GM12878 (cell line): ENCODE data around the gene MUTYH. TPM values are rescaled to one million over a fixed set of nuclear protein-coding genes. Genes with fewer than 3 reads are reported as not detected.

Experiments
- ATAC-seq: fragments of 200-7000 bp; cut with Tn5 transposase; 3 replicates; pipeline ENCODE4 v1.9.1; 2020; ENCODE audit warnings: mild to moderate bottlenecking, moderate library complexity
- BruUV-seq: library from RNA; stranded (reverse); fragments of 400-500 nt; replicated peaks from 2 replicates; lab custom pipeline; 2021; lab: Mats Ljungman, UMichigan
- CTCF ChIA-PET: fragments of 300-600 bp; sonication (Branson Sonifier 250); formaldehyde crosslinking; extraction: SDS; loops from one replicate; lab custom pipeline; 2021; ENCODE audit warnings: inconsistent platforms; lab: Yijun Ruan, JAX
- POLR2A ChIA-PET: fragments of 350-600 bp; formaldehyde crosslinking; extraction: SDS; loops from one replicate; lab custom pipeline; 2021; ENCODE audit warnings: inconsistent platforms; lab: Charles Lee
- RAD21 ChIA-PET: fragments of 300-600 bp; sonication (Branson Sonifier 250); formaldehyde crosslinking; loops from one replicate; lab custom pipeline; 2023; ENCODE audit warnings: antibody characterized with exemption; ENCODE audit not compliant: unreplicated experiment; lab: Charles Lee
- SMC1A ChIA-PET: fragments of 300-600 bp; sonication (Branson Sonifier 250); formaldehyde crosslinking; loops from one replicate; lab custom pipeline; 2023; ENCODE audit not compliant: unreplicated experiment, uncharacterized antibody; lab: Charles Lee
- DNase-seq: peaks from one replicate; pipeline ENCODE4 v3.0.0-alpha.2; 2011; ENCODE audit warnings: low read depth, low spot score
- FAIRE-seq: peaks from 3 replicates; lab custom pipeline; 2011; peaks lifted over from hg19 to GRCh38; lab: Jason Lieb, UNC
- H2AFZ ChIP-seq: 2 replicates; pipeline ENCODE4 v1.6.0; 2011; ENCODE audit warnings: low read depth, low read length, control low read depth; ENCODE audit not compliant: control insufficient read depth
- H3K27ac ChIP-seq: 2 replicates; pipeline ENCODE4 v1.5.1; 2011; ENCODE audit warnings: control low read depth; ENCODE audit not compliant: control insufficient read depth, insufficient read depth
- H3K27me3 ChIP-seq, 2 experiments: replicated peaks in 1 of 2; 2 replicates each; pipeline versions ENCODE4 v1.6.0 to v1.6.1; 2011; ENCODE audit warnings: low read length in 1 of 2; ENCODE audit not compliant: control insufficient read depth in 2 of 2, insufficient read depth in 2 of 2
- H3K36me3 ChIP-seq, 2 experiments: 2 replicates each; pipeline ENCODE4 v1.5.1; 2011; ENCODE audit warnings: low read length in 1 of 2; ENCODE audit not compliant: control insufficient read depth in 2 of 2, insufficient read depth in 2 of 2
- H3K4me1 ChIP-seq: 2 replicates; pipeline ENCODE4 v1.6.1; 2011; ENCODE audit warnings: mild to moderate bottlenecking, low read length, moderate library complexity, mixed read lengths; ENCODE audit not compliant: control insufficient read depth, insufficient read depth
- H3K4me2 ChIP-seq: 2 replicates; pipeline ENCODE4 v1.6.0; 2011; ENCODE audit warnings: control low read depth; ENCODE audit not compliant: control insufficient read depth, insufficient read depth
- H3K4me3 ChIP-seq: fragments of 200-600 bp; sonication (generic); 2 replicates; pipeline ENCODE4 v1.5.1; 2016
- H3K79me2 ChIP-seq: 2 replicates; pipeline ENCODE4 v1.6.0; 2011; ENCODE audit warnings: low read length; ENCODE audit not compliant: control insufficient read depth, insufficient read depth
- H3K9ac ChIP-seq: 2 replicates; pipeline ENCODE4 v1.8.0; 2011; ENCODE audit warnings: low read length, control low read depth, mixed read lengths; ENCODE audit not compliant: control insufficient read depth, insufficient read depth
- H3K9me3 ChIP-seq: replicated peaks from 3 replicates; pipeline ENCODE4 v1.5.1; 2011; ENCODE audit warnings: mild to moderate bottlenecking, low read length; ENCODE audit not compliant: control insufficient read depth, insufficient read depth
- H4K20me1 ChIP-seq: 2 replicates; pipeline ENCODE4 v1.6.0; 2011; ENCODE audit not compliant: control insufficient read depth, insufficient read depth
- BACH1 ChIP-seq: fragments of 450-650 bp; IDR thresholded peaks from 2 replicates; pipeline ENCODE4 v1.6.1; 2017; ENCODE audit warnings: mild to moderate bottlenecking, borderline replicate concordance
- CHD2 ChIP-seq: IDR thresholded peaks from 2 replicates; pipeline ENCODE4 v1.6.1; 2011; ENCODE audit warnings: low read depth, low read length, improper control_type of control experiment, borderline replicate concordance
- CREM ChIP-seq: IDR thresholded peaks from 2 replicates; pipeline ENCODE4 v1.6.1; 2014; ENCODE audit warnings: antibody characterized with exemption, low read depth
- IKZF2 ChIP-seq, 2 experiments: fragments of 450-650 bp; IDR thresholded peaks; 2 replicates each; pipeline ENCODE4 v1.6.1; 2017; ENCODE audit warnings: mild to moderate bottlenecking in 2 of 2, moderate library complexity in 2 of 2
- JUNB ChIP-seq: IDR thresholded peaks from 2 replicates; pipeline ENCODE4 v1.6.1; 2016; ENCODE audit warnings: antibody characterized with exemption, mild to moderate bottlenecking
- KDM1A ChIP-seq: fragments of 200-600 bp; sonication (generic); IDR thresholded peaks from 2 replicates; pipeline ENCODE4 v1.6.1; 2016; ENCODE audit warnings: borderline replicate concordance
- KLF5 ChIP-seq: fragments of 450-650 bp; IDR thresholded peaks from 2 replicates; pipeline ENCODE4 v1.6.1; 2014; ENCODE audit warnings: mild to moderate bottlenecking; ENCODE audit not compliant: partially characterized antibody
- MXI1 ChIP-seq: fragments of 150-350 bp; IDR thresholded peaks from 2 replicates; pipeline ENCODE4 v1.6.1; 2011; ENCODE audit warnings: low read depth, mild to moderate bottlenecking, inconsistent platforms, low read length, improper control_type of control experiment
- POLR2A ChIP-seq: IDR thresholded peaks from 2 replicates; pipeline ENCODE4 v1.6.1; 2011; ENCODE audit warnings: low read depth, mild to moderate bottlenecking, low read length
- POLR2AphosphoS2 ChIP-seq: IDR thresholded peaks from 2 replicates; pipeline ENCODE4 v1.6.1; 2011; ENCODE audit warnings: low read depth, mild to moderate bottlenecking, low read length, improper control_type of control experiment, moderate library complexity
- POU2F2 ChIP-seq: IDR thresholded peaks from 3 replicates; pipeline ENCODE4 v1.6.1; 2011; ENCODE audit warnings: low read depth, mild to moderate bottlenecking, low read length, borderline replicate concordance
- USF2 ChIP-seq: IDR thresholded peaks from 2 replicates; pipeline ENCODE4 v1.6.1; 2011; ENCODE audit warnings: low read depth, low read length, improper control_type of control experiment, borderline replicate concordance
- YBX1 ChIP-seq: fragments of 450-650 bp; IDR thresholded peaks from 2 replicates; pipeline ENCODE4 v1.6.1; 2016; ENCODE audit warnings: antibody characterized with exemption
- WGBS: methylation state at CpG from one replicate; pipeline ENCODE4 v1.1.6; 2016; ENCODE audit warnings: low lambda C conversion rate; ENCODE audit not compliant: insufficient replicate concordance, insufficient coverage; ENCODE audit errors: missing lambda C conversion rate; 5-methylcytosine and 5-hydroxymethylcytosine counted together
- in situ Hi-C: fragments of 300-500 bp; cut with MboI; formaldehyde crosslinking; loops from 9 replicates; pipeline ENCODE4 v1.14.3; 2018; ENCODE audit warnings: mixed read lengths
- intact Hi-C: fragments of 100-400 bp; cut with micrococcal nuclease; formaldehyde crosslinking; loops from one replicate; pipeline ENCODE4 v1.14.2; 2022; ENCODE audit not compliant: unreplicated experiment
- polyA plus RNA-seq, 11 experiments: library from polyadenylated mRNA; depleted of rRNA in 4 of 11; unstranded in 6 of 11; stranded (reverse) in 5 of 11; fragments of >200 nt; fragmentation: Nextera tagmentation in 4 of 11; fragmentation: Illumina TruSeq in 1 of 11; extraction: Ambion mirVana in 4 of 11; extraction: Trizol in 1 of 11; gene quantifications; 1 replicate in 1 of 11; 2 replicates in 10 of 11; pipeline versions ENCODE4 v1.2.1 to v1.2.3, GENCODE V29; 2011 to 2016; ENCODE audit warnings: inconsistent platforms in 2 of 11, missing spikeins in 2 of 11, low read depth in 1 of 11
- total RNA-seq, 4 experiments: library from RNA; depleted of rRNA in 3 of 4; stranded (reverse); fragments of >200 nt in 3 of 4; fragmentation: Illumina TruSeq in 1 of 4; extraction: Trizol in 1 of 4; gene quantifications; 2 replicates each; pipeline versions ENCODE4 v1.2.1 to v1.2.3, GENCODE V29; 2013 to 2021
- TF ChIP-seq, protein P1 (sequence below): fragments of 450-650 bp; formaldehyde crosslinking; IDR thresholded peaks from 2 replicates; pipeline ENCODE4 v1.4.0; 2022; ENCODE audit warnings: mild to moderate bottlenecking, moderate library complexity
- TF ChIP-seq, protein P2 (sequence below): fragments of 450-650 bp; formaldehyde crosslinking; IDR thresholded peaks from 2 replicates; pipeline ENCODE4 v1.5.0; 2022; ENCODE audit warnings: mild to moderate bottlenecking, missing genetic modification characterization

MUTYH gene
- total and polyA plus RNA-seq, 10 of the 15 experiments (the other 5 are each of a cell fraction or from before 2014, with no cell fraction given): 2.5 to 42.0 (median 30.0) TPM

DNA sequence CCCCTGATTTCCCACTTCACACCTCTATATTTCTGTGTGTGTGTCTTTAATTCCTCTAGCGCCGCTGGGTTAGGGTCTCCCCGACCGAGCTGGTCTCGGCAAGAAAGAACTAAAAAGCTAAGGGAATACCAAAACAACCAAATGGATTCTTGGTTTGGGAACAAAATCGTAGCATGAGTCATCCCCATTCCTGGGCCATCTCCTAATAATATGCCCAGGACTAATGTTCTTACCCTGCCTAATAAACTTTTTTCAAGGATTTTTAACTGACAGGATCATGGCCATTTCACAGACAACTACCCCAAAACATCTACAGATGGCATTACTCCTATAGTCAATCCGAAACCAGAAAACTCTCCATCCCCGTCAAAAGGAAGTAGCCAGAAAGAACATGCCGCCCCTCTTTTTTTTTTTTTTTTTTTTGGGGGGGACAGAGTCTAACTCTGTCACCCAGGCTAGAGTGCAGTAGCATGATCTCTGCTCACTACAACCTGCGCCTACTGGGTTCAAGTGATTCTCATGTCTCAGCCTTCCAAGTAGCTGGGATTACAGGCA is 17.7 kb downstream of the MUTYH start:
- in situ Hi-C loops: no loop called here
- CTCF ChIA-PET: no interaction called here
- no peaks in the 10 kb centered on the region for H3K27me3 ChIP-seq
- WGBS: 24% methylated on average over 10 of the region's 10 CpGs
- peaks cover 13% of the 10 kb centered on the region; the same call in 1 of the 2 replicates for H3K4me1 ChIP-seq
- RAD21 ChIA-PET: no interaction called here
- H3K36me3 ChIP-seq: no peaks in the 10 kb centered on the region
- H3K9ac ChIP-seq: no peak overlapping the region
- peaks cover 9% of the 10 kb centered on the region for H3K79me2 ChIP-seq
- H3K9me3 ChIP-seq: no peaks in the 10 kb centered on the region
- H4K20me1 ChIP-seq: no peaks in the 10 kb centered on the region
- H3K4me3 ChIP-seq: no peak overlapping the region
- POLR2A ChIA-PET: no interaction called here
- FAIRE-seq (no peak), DNase-seq (no peak), ATAC-seq (peak; percentile 17)
- H3K27ac ChIP-seq: no peak overlapping the region; the same call in 1 of the 2 replicates
- SMC1A ChIA-PET: interaction anchor here (1.0 to 9.2 kb wide), 2 partner anchors 16 to 19 kb away, joined by 3 to 57 read pairs; no protein-coding TSS in a partner anchor
- intact Hi-C loops: no loop called here
- no TSS peak for BruUV-seq
- peak overlapping the region; percentile 37; the same call in 1 of the 2 replicates for H2AFZ ChIP-seq
- H3K4me2 ChIP-seq: 0 out of 2 replicates have a peak overlapping the region, but pooled peaks have one; percentile 13
- TF ChIP-seq MXI1: no peak
- TF ChIP-seq CREM: no peak
- TF ChIP-seq YBX1: no peak
- TF ChIP-seq BACH1: no peak
- no peak for TF ChIP-seq POLR2AphosphoS2
- TF ChIP-seq IKZF2 (IDR thresholded peaks at IDR 0.05): peak in 1 of 2 experiments; percentile 12; a peak in 1 of 4 replicates
- TF ChIP-seq POLR2A: no peak
- TF ChIP-seq, protein P1, sequence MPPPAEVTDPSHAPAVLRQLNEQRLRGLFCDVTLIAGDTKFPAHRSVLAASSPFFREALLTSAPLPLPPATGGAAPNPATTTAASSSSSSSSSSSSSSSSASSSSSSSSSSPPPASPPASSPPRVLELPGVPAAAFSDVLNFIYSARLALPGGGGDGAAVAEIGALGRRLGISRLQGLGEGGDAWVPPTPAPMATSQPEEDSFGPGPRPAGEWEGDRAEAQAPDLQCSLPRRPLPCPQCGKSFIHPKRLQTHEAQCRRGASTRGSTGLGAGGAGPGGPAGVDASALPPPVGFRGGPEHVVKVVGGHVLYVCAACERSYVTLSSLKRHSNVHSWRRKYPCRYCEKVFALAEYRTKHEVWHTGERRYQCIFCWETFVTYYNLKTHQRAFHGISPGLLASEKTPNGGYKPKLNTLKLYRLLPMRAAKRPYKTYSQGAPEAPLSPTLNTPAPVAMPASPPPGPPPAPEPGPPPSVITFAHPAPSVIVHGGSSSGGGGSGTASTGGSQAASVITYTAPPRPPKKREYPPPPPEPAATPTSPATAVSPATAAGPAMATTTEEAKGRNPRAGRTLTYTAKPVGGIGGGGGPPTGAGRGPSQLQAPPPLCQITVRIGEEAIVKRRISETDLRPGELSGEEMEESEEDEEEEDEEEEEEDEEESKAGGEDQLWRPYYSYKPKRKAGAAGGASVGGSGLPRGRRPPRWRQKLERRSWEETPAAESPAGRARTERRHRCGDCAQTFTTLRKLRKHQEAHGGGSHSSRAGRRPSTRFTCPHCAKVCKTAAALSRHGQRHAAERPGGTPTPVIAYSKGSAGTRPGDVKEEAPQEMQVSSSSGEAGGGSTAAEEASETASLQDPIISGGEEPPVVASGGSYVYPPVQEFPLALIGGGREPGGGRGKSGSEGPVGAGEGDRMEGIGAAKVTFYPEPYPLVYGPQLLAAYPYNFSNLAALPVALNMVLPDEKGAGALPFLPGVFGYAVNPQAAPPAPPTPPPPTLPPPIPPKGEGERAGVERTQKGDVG (CRISPR knock-in tag): no peak
- no peak for TF ChIP-seq CHD2
- TF ChIP-seq JUNB: peak; percentile 70
- TF ChIP-seq KLF5: no peak
- TF ChIP-seq KDM1A: no peak
- TF ChIP-seq POU2F2: no peak
- TF ChIP-seq, protein P2, sequence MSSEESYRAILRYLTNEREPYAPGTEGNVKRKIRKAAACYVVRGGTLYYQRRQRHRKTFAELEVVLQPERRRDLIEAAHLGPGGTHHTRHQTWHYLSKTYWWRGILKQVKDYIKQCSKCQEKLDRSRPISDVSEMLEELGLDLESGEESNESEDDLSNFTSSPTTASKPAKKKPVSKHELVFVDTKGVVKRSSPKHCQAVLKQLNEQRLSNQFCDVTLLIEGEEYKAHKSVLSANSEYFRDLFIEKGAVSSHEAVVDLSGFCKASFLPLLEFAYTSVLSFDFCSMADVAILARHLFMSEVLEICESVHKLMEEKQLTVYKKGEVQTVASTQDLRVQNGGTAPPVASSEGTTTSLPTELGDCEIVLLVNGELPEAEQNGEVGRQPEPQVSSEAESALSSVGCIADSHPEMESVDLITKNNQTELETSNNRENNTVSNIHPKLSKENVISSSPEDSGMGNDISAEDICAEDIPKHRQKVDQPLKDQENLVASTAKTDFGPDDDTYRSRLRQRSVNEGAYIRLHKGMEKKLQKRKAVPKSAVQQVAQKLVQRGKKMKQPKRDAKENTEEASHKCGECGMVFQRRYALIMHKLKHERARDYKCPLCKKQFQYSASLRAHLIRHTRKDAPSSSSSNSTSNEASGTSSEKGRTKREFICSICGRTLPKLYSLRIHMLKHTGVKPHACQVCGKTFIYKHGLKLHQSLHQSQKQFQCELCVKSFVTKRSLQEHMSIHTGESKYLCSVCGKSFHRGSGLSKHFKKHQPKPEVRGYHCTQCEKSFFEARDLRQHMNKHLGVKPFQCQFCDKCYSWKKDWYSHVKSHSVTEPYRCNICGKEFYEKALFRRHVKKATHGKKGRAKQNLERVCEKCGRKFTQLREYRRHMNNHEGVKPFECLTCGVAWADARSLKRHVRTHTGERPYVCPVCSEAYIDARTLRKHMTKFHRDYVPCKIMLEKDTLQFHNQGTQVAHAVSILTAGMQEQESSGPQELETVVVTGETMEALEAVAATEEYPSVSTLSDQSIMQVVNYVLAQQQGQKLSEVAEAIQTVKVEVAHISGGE (CRISPR knock-in tag): no peak
- no peak for TF ChIP-seq USF2
